Activated CD8-positive, alpha-beta memory T cell treated with anti-CD3 and anti-CD28 coated beads, Interleukin-2, amount 50 U/mL, for 24 hours (primary cell): Measurements from ENCODE around the gene SOST.

Source experiments
- DNase-seq: peaks from one replicate; pipeline ENCODE4 v3.0.0-alpha.2; 2020; ENCODE audit errors: extremely low read depth

The SOST gene

GRCh38 chr17:43741636-43742035 is 17.0 kb downstream of the SOST start:
- DNase-seq: no peak

- DNase-seq: no peak
Observed at GRCh38 chr17:43740541-43740940, 18.1 kb downstream of the SOST start.

- DNase-seq: no peak
Observed at GRCh38 chr17:43737722-43738121, 20.9 kb downstream of the SOST start.

GRCh38 chr17:43736389-43736788 is 22.2 kb downstream of the SOST start:
- DNase-seq: no peak

GRCh38 chr17:43734376-43734775 is 24.2 kb downstream of the SOST start:
- no peak for DNase-seq

GRCh38 chr17:43733956-43734355 is 24.6 kb downstream of the SOST start:
- no peak for DNase-seq

- no peak for DNase-seq
Observed at GRCh38 chr17:43732958-43733357, 25.6 kb downstream of the SOST start.

GRCh38 chr17:43728081-43728480 is 30.5 kb downstream of the SOST start:
- DNase-seq: no peak

GRCh38 chr17:43723697-43724359 is 34.8 kb downstream of the SOST start:
- DNase-seq: no peak

- DNase-seq: no peak
Observed at GRCh38 chr17:43722870-43723665, 35.5 kb downstream of the SOST start.

GRCh38 chr17:43722269-43722619 is 36.3 kb downstream of the SOST start:
- DNase-seq: no peak

- no peak for DNase-seq
Observed at GRCh38 chr17:43721537-43722268, 36.9 kb downstream of the SOST start.

GRCh38 chr17:43720311-43721060 is 38.1 kb downstream of the SOST start:
- DNase-seq: peak; percentile 31

- no peak for DNase-seq
Observed at GRCh38 chr17:43719578-43719977, 39.0 kb downstream of the SOST start.

- DNase-seq: no peak
Observed at GRCh38 chr17:43718544-43718943, 40.0 kb downstream of the SOST start.

- no peak for DNase-seq
Observed at GRCh38 chr17:43717913-43718312, 40.7 kb downstream of the SOST start.

GRCh38 chr17:43714465-43715149 is 44.0 kb downstream of the SOST start:
- DNase-seq: no peak

- no peak for DNase-seq
Observed at GRCh38 chr17:43713494-43714162, 45.0 kb downstream of the SOST start.

- DNase-seq: no peak
Observed at GRCh38 chr17:43712397-43712796, 46.2 kb downstream of the SOST start.

- DNase-seq: no peak
Observed at GRCh38 chr17:43710101-43710500, 48.5 kb downstream of the SOST start.

- no peak for DNase-seq
Observed at GRCh38 chr17:43709210-43709609, 49.4 kb downstream of the SOST start.
